Spleen (tissue), 11 donors: Measurements from ENCODE around the gene BIRC6. TPM values are rescaled to one million over a fixed set of nuclear protein-coding genes. Genes with fewer than 3 reads are reported as not detected.
"Not testable (repeated sequence)": the region's sequence is repeated elsewhere in the genome, so short reads cannot be mapped to it uniquely, and the experiment has no call there.

Experiments
- DNase-seq: peaks from one replicate; pipeline ENCODE4 v3.0.0-alpha.2; 2020
- H3K27ac ChIP-seq, 8 donors: fragments of 200-600 bp; sonication (generic) in 7 of 8; 1 replicate in 4 of 8; 2 replicates in 4 of 8; pipeline versions ENCODE4 v1.5.0 to v1.8.0; 2016 to 2021; ENCODE audit warnings: inconsistent platforms in 4 of 8, mild to moderate bottlenecking in 4 of 8, moderate library complexity in 1 of 8
- H3K27me3 ChIP-seq, 7 donors: fragments of 200-600 bp; sonication (generic) in 6 of 7; replicated peaks in 1 of 7; 1 replicate in 4 of 7; 2 replicates in 3 of 7; pipeline versions ENCODE4 v1.5.0 to v1.8.0; 2016 to 2021; ENCODE audit warnings: inconsistent platforms in 3 of 7, mild to moderate bottlenecking in 1 of 7
- H3K36me3 ChIP-seq, 6 donors: fragments of 200-600 bp; sonication (generic) in 5 of 6; 1 replicate in 4 of 6; 2 replicates in 2 of 6; pipeline versions ENCODE4 v1.5.0 to v1.8.0; 2016 to 2021; ENCODE audit warnings: inconsistent platforms in 2 of 6
- H3K4me1 ChIP-seq, 6 donors: fragments of 200-600 bp; sonication (generic) in 5 of 6; 1 replicate in 3 of 6; 2 replicates in 3 of 6; pipeline versions ENCODE4 v1.5.0 to v1.8.0; 2016 to 2021; ENCODE audit warnings: inconsistent platforms in 3 of 6
- H3K4me3 ChIP-seq, 8 donors: fragments of 200-600 bp; sonication (generic) in 7 of 8; 1 replicate in 4 of 8; 2 replicates in 4 of 8; pipeline versions ENCODE4 v1.5.0 to v1.8.0; 2016 to 2021; ENCODE audit warnings: inconsistent platforms in 4 of 8, mild to moderate bottlenecking in 4 of 8, moderate library complexity in 2 of 8
- H3K9me3 ChIP-seq, 8 donors: fragments of 200-600 bp; sonication (generic) in 7 of 8; 1 replicate in 4 of 8; 2 replicates in 4 of 8; pipeline versions ENCODE4 v1.5.0 to v1.8.0; 2016 to 2021; ENCODE audit warnings: inconsistent platforms in 4 of 8
- CTCF ChIP-seq, 11 experiments: fragments of 200-600 bp in 7 of 11; fragments of 450-650 bp in 4 of 11; sonication (generic) in 4 of 11; IDR thresholded peaks in 8 of 11; conservative IDR thresholded peaks in 3 of 11; 1 replicate in 7 of 11; 2 replicates in 4 of 11; pipeline versions ENCODE4 v1.4.0 to v1.8.0; 2016 to 2021; ENCODE audit warnings: antibody characterized with exemption in 11 of 11, inconsistent platforms in 4 of 11, mild to moderate bottlenecking in 1 of 11
- POLR2A ChIP-seq, 3 donors: fragments of 450-650 bp; IDR thresholded peaks; one replicate each; pipeline ENCODE4 v1.5.1; 2017; ENCODE audit warnings: antibody characterized with exemption in 3 of 3, mild to moderate bottlenecking in 1 of 3
- POLR2AphosphoS5 ChIP-seq, 3 donors: sonication (generic); formaldehyde crosslinking; IDR thresholded peaks; one replicate each; pipeline ENCODE4 v1.5.1; 2017; ENCODE audit warnings: antibody characterized with exemption in 3 of 3
- WGBS, 5 donors: extraction: QIAGEN DNeasy Blood & Tissue Kit in 3 of 5; methylation state at CpG; one replicate each; pipeline versions ENCODE4 v1.1.5 to v1.1.7; 2013 to 2018; 5-methylcytosine and 5-hydroxymethylcytosine counted together
- intact Hi-C: fragments of 100-400 bp; cut with DNase I; formaldehyde crosslinking; loops from one replicate; pipeline ENCODE4 v1.15.0; 2023; ENCODE audit warnings: low total_unique reads
- polyA plus RNA-seq, 3 donors: library from polyadenylated mRNA; stranded (reverse); fragments of 200-250 nt; gene quantifications; one replicate each; pipeline ENCODE4 v1.2.1, GENCODE V29; 2013
- total RNA-seq, 7 donors: library from RNA; depleted of rRNA in 3 of 7; stranded (reverse); fragments of >200 nt in 3 of 7; fragmentation: NEBNext Ultra II Directional in 4 of 7; extraction: Animal tissue kit (Norgen Biotek cat#: 25700) in 4 of 7; gene quantifications; one replicate each; pipeline versions ENCODE4 v1.1.0 to v1.2.1, GENCODE V29; 2016 to 2021
- donor health status: healthy with polysubstance abuse.
- donor health status: DM: no; HTN: no; CAD: no; lungs with moderate emphysema.
- donor health status: DM: no; HTN: no; CAD: no.
- donor health status: Bipolar disorder and iron deficiency.
- donor health status: healthy.
- donor health status: DM: no; HTN: no; CAD: no.
- donor health status: DM: yes; HTN: yes; CAD: no.

The BIRC6 gene
- total and polyA plus RNA-seq, 10 donors, result 17.8 to 226 (median 155) TPM

DNA sequence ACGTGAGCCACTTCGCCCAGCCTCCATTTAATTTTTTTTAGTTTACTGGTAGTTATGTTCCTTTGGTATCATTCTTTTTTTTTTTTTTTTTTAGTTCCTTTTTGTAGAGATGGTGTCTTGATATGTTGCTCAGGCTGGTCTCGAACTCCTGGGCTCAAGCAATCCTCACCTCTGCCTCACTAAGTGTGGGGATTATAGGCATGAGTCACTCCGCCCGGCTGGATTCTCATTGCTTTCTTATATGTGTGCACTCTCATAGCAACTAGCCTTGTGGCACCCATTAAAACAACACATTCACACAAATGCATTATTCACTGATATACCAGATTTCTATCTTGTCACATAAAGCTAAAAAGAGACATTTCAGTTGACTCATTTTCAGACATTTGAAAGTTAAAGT is 275.3 kb downstream of the BIRC6 start:
- no peaks in the 10 kb centered on the region for H3K27me3 ChIP-seq
- no peak for TF ChIP-seq POLR2A (IDR thresholded peaks at IDR 0.05)
- TF ChIP-seq CTCF (IDR thresholded peaks at IDR 0.05 in 8 of 11, conservative IDR thresholded peaks at IDR 0.05 in 3 of 11), result no peak
- no peak for TF ChIP-seq POLR2AphosphoS5 (IDR thresholded peaks at IDR 0.05)
- intact Hi-C loops, result no loop called here
- no peak overlapping the region for H3K27ac ChIP-seq
- peaks cover 0 to 73% (median 45%) of the 10 kb centered on the region in 6 donors for H3K36me3 ChIP-seq
- no peak for DNase-seq
- H3K4me3 ChIP-seq, result no peak overlapping the region
- no peaks in the 10 kb centered on the region for H3K9me3 ChIP-seq
- 93 to 94% (median 93%) methylated on average over 5 of the region's 5 CpGs for WGBS, 5 donors
- peaks cover 9 to 46% (median 23%) of the 10 kb centered on the region in 6 donors for H3K4me1 ChIP-seq

DNA sequence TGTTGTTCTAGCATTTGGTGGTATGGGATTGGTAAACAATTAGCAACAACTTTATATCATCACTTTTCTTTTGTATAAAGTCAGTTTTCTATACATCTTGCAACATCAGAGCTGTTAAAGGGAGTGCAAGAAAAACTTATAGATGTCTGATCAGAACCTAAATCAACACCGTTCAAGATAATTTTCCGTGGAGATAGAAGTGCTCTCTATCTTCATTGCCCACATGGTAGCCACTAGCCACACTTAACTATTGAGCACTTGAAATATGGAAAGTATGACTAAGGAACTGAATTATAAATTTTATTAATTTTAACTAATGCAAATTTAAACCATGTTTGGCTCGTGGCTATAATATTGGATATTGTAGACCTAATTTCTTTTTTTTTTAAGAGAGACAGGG is 276.2 kb downstream of the BIRC6 start:
- TF ChIP-seq POLR2A (IDR thresholded peaks at IDR 0.05), result no peak
- TF ChIP-seq CTCF (IDR thresholded peaks at IDR 0.05 in 8 of 11, conservative IDR thresholded peaks at IDR 0.05 in 3 of 11), result no peak
- no peak for TF ChIP-seq POLR2AphosphoS5 (IDR thresholded peaks at IDR 0.05)

GRCh38 chr2:32638548-32638947 is 281.7 kb downstream of the BIRC6 start:
- H3K9me3 ChIP-seq, H3K27me3 ChIP-seq, H3K4me3 ChIP-seq, H3K4me1 ChIP-seq, intact Hi-C loops, DNase-seq: not testable (repeated sequence)
- peak overlapping the region in 2 of 8 donors; percentile 41 to 61 for H3K27ac ChIP-seq
- H3K36me3 ChIP-seq, result peaks cover 0 to 100% (median 80%) of the 10 kb centered on the region in 6 donors
- 95 to 98% (median 97%) methylated on average over 5 of the region's 5 CpGs for WGBS, 5 donors

More for the DNA sequence above, 276.2 kb downstream of the BIRC6 start:
- H3K27me3 ChIP-seq, result no peaks in the 10 kb centered on the region
- WGBS, 5 donors, result 87 to 97% (median 92%) methylated on average over 3 of the region's 3 CpGs
- peaks cover 9 to 40% (median 19%) of the 10 kb centered on the region in 6 donors for H3K4me1 ChIP-seq
- DNase-seq, result no peak
- no peaks in the 10 kb centered on the region for H3K9me3 ChIP-seq
- no peak overlapping the region for H3K4me3 ChIP-seq
- intact Hi-C loops, result no loop called here
- H3K27ac ChIP-seq, result no peak overlapping the region
- peaks cover 0 to 83% (median 52%) of the 10 kb centered on the region in 6 donors for H3K36me3 ChIP-seq

DNA sequence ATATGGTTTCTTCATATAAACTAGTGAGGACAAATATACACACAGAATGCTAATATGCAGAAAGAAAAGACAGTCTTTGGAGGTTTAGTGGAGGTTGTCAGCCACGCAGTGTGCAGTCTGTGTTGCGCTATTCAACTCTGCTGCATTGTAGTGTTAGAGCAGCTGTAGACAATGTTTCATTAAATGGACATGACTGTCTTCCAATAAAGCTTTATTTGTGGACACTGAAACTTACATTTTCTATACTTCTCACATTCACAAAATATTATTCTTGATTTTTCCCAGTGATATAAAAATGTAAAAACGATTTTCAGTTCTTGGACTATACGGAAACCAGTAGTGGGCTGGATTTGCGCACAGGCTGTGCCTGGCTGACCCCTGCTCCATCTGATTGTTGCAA is 284.4 kb downstream of the BIRC6 start:
- no peak for DNase-seq
- H3K27ac ChIP-seq, result no peak overlapping the region
- peaks cover 0 to 100% (median 76%) of the 10 kb centered on the region in 6 donors for H3K36me3 ChIP-seq
- H3K4me1 ChIP-seq, result no peaks in the 10 kb centered on the region
- H3K9me3 ChIP-seq, result no peaks in the 10 kb centered on the region
- 96 to 98% (median 97%) methylated on average over 5 of the region's 5 CpGs for WGBS, 5 donors
- intact Hi-C loops, result no loop called here
- TF ChIP-seq POLR2A (IDR thresholded peaks at IDR 0.05) (no peak), POLR2AphosphoS5 (IDR thresholded peaks at IDR 0.05) (no peak), CTCF (IDR thresholded peaks at IDR 0.05 in 8 of 11, conservative IDR thresholded peaks at IDR 0.05 in 3 of 11) (no peak)
- no peaks in the 10 kb centered on the region for H3K27me3 ChIP-seq
- no peak overlapping the region for H3K4me3 ChIP-seq

DNA sequence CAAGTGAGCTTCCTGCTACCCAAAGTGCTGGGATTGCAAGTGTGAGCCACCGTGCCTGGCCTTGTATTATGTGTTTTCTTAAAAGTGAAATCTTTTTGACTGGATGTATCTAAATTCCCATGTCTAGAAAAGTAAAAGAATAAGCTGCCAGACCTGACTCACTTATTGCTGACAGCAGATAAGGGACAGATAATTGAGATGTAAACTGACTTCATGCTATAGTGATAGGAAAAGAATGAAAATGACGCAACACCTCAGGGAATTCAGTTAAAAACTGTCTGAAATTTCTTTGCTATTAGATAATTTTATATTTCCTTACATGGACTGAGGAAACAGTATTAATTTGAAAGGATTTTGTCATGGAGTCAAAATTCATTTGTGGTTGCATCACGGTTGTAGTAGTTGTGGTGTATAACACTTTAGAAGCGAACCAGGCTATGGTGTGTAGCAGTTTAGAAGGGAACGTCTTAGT is 290.4 kb downstream of the BIRC6 start:
- peaks cover 0 to 98% (median 62%) of the 10 kb centered on the region in 6 donors for H3K36me3 ChIP-seq

More for the DNA sequence above, 290.4 kb downstream of the BIRC6 start:
- no peak overlapping the region for H3K27ac ChIP-seq
- H3K4me3 ChIP-seq, result no peak overlapping the region
- intact Hi-C loops, result no loop called here
- no peak for TF ChIP-seq CTCF (IDR thresholded peaks at IDR 0.05 in 8 of 11, conservative IDR thresholded peaks at IDR 0.05 in 3 of 11)
- no peak for TF ChIP-seq POLR2A (IDR thresholded peaks at IDR 0.05)
- no peak for TF ChIP-seq POLR2AphosphoS5 (IDR thresholded peaks at IDR 0.05)
- no peaks in the 10 kb centered on the region for H3K27me3 ChIP-seq
- DNase-seq, result no peak
- WGBS, 5 donors, result 87 to 94% (median 89%) methylated on average over 5 of the region's 5 CpGs
- no peaks in the 10 kb centered on the region for H3K9me3 ChIP-seq
- H3K4me1 ChIP-seq, result no peaks in the 10 kb centered on the region
